ENCODE measurements around the gene SCN5A. TPM values are rescaled to one million over a fixed set of nuclear protein-coding genes. Genes with fewer than 3 reads are reported as not detected.
A peak's percentile ranks its signal among the peaks of the same experiment; 100 is the strongest.

The SCN5A gene
- total RNA-seq, 2 donors from 2014 or later, result 0.05 TPM; not detected in 1

DNA sequence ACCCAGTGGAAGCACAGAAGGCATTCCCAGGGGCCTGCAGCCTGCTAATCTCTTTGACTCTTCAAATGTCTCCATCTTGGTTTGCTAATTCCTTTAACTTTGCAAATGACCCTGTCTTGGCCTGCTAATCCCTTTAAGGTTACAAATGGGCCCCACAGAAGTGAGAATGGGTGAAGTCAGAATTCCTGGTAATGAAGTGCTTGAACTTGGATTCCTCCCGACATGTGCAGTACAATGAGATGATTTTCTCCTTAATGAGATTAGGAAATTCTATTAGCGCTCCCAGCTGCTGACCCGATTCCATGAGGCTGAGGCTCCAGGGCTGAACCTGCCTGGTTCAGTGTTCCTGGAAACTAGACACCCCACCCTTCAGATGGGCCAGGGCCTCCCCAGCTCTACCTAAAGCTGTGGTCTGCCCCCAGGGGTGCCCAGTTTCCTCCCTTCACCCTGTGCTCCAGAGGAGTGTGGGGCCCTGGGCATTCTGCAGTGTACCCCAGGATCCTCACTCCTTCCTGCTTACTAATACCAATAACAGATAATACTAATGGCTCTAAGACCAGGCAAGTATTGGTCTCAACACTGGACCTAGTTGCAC, 47.4 kb downstream of the SCN5A start:
- Mint-ChIP-seq H3K4me3 (no peak overlapping the region), H3K27ac (no peak overlapping the region), H3K27me3 (ENCODE audit: low read depth) (no peaks in the 10 kb centered on the region), H3K4me1 (ENCODE audit: low read depth) (no peaks in the 10 kb centered on the region), H3K9me3 (no peaks in the 10 kb centered on the region), H3K36me3 (ENCODE audit: insufficient read depth in 2 of 2) (no peaks in the 10 kb centered on the region)
- DNase-seq, result no peak
- ATAC-seq (replicated peaks in 1 of 2), result no peak

DNA sequence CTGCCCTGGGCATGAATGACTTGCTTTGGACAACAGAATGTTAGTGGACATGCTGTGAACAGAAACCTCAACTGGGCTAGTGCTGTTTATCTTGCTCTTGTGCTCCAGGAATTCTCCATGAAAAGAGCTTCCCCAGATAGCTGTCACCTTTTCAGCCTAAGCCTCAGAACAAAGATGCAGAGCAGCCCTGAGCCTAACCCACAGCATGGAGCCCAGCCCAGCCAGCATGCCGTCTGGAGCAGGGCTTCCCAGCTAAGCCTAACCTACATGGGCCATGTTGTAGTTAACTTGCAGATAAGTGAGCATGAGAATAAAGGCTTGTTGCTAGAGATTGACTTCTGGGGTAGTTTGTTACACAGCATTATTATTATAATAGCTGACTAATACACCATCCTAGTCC, 48.9 kb downstream of the SCN5A start:
- Mint-ChIP-seq H3K27ac (no peak overlapping the region), H3K4me1 (ENCODE audit: low read depth) (no peaks in the 10 kb centered on the region), H3K27me3 (ENCODE audit: low read depth) (no peaks in the 10 kb centered on the region), H3K4me3 (no peak overlapping the region), H3K36me3 (ENCODE audit: insufficient read depth in 2 of 2) (no peaks in the 10 kb centered on the region), H3K9me3 (no peaks in the 10 kb centered on the region)
- ATAC-seq (replicated peaks in 1 of 2) (no peak), DNase-seq (no peak)

DNA sequence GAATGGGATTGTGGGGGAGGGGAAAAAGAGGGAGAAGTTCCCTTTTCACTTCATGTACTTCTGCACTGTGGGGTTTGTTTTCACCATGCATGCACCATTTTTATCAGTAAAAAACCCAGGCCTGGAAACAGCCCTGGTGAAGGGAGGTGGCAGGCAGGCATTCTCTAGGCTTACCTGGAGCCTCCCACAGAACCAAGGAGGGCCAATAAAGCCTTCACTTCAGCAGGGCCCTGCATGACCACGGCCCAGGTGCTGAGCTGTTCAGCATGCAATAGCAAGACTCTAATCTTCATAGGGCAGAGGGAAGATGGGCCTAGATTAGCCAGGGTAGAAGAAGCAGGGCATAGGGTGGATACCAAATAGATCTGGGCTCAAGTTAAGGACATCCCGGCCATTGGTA, 49.6 kb downstream of the SCN5A start:
- H3K27me3 Mint-ChIP-seq (ENCODE audit: low read depth), result no peaks in the 10 kb centered on the region
- no peaks in the 10 kb centered on the region for H3K9me3 Mint-ChIP-seq
- DNase-seq (no peak), ATAC-seq (replicated peaks in 1 of 2) (no peak)
- H3K4me1 Mint-ChIP-seq (ENCODE audit: low read depth), result no peaks in the 10 kb centered on the region
- no peak overlapping the region for H3K4me3 Mint-ChIP-seq
- no peak overlapping the region for H3K27ac Mint-ChIP-seq
- H3K36me3 Mint-ChIP-seq (ENCODE audit: insufficient read depth in 2 of 2), result no peaks in the 10 kb centered on the region

GRCh38 chr3:38598791-38599190, 50.7 kb downstream of the SCN5A start:
- ATAC-seq (replicated peaks in 1 of 2) (no peak), DNase-seq (no peak)
- Mint-ChIP-seq H3K4me3 (no peak overlapping the region), H3K4me1 (ENCODE audit: low read depth) (no peaks in the 10 kb centered on the region), H3K27ac (no peak overlapping the region), H3K9me3 (no peaks in the 10 kb centered on the region), H3K27me3 (ENCODE audit: low read depth) (peaks cover 1% of the 10 kb centered on the region), H3K36me3 (ENCODE audit: insufficient read depth in 2 of 2) (no peaks in the 10 kb centered on the region)

- no peak for ATAC-seq (replicated peaks in 1 of 2)
- Mint-ChIP-seq H3K36me3 (ENCODE audit: insufficient read depth in 2 of 2) (no peaks in the 10 kb centered on the region), H3K4me1 (ENCODE audit: low read depth) (no peaks in the 10 kb centered on the region), H3K27ac (no peak overlapping the region), H3K4me3 (no peak overlapping the region), H3K27me3 (ENCODE audit: low read depth) (peaks cover 5% of the 10 kb centered on the region), H3K9me3 (no peaks in the 10 kb centered on the region)
- DNase-seq, result no peak
Measured at GRCh38 chr3:38597502-38598060, 51.9 kb downstream of the SCN5A start.

GRCh38 chr3:38595393-38595792, 54.1 kb downstream of the SCN5A start:
- DNase-seq (no peak), ATAC-seq (replicated peaks in 1 of 2) (no peak)
- Mint-ChIP-seq H3K4me3 (no peak overlapping the region), H3K27ac (no peak overlapping the region), H3K27me3 (ENCODE audit: low read depth) (peaks cover 5% of the 10 kb centered on the region), H3K36me3 (ENCODE audit: insufficient read depth in 2 of 2) (no peaks in the 10 kb centered on the region), H3K4me1 (ENCODE audit: low read depth) (no peaks in the 10 kb centered on the region), H3K9me3 (no peaks in the 10 kb centered on the region)

DNA sequence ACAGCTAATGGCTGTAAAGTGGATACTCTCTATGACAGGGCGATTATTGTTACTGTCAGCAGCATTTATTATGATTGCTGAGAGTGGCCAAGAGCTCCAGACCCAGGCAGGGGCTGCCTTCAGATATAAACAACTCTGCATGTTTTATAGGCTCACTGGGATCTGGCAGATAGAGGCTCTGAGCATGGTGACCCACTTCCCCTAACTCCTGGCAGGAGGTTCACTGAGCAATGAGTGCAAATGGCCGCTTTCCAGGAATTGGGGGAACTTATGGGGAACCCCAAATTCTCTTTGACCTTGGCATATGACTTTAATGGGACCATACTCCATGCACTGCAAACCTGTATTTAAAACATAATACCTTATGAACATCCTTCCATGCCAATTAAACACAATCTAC, 59.0 kb downstream of the SCN5A start:
- H3K27ac Mint-ChIP-seq, result peak overlapping the region; percentile 41
- H3K36me3 Mint-ChIP-seq (ENCODE audit: insufficient read depth in 2 of 2), result no peaks in the 10 kb centered on the region
- H3K4me1 Mint-ChIP-seq (ENCODE audit: low read depth), result no peaks in the 10 kb centered on the region
- no peak for DNase-seq
- peaks cover 5% of the 10 kb centered on the region for H3K27me3 Mint-ChIP-seq (ENCODE audit: low read depth)
- no peak for ATAC-seq (replicated peaks in 1 of 2)
- no peak overlapping the region for H3K4me3 Mint-ChIP-seq
- no peaks in the 10 kb centered on the region for H3K9me3 Mint-ChIP-seq

DNA sequence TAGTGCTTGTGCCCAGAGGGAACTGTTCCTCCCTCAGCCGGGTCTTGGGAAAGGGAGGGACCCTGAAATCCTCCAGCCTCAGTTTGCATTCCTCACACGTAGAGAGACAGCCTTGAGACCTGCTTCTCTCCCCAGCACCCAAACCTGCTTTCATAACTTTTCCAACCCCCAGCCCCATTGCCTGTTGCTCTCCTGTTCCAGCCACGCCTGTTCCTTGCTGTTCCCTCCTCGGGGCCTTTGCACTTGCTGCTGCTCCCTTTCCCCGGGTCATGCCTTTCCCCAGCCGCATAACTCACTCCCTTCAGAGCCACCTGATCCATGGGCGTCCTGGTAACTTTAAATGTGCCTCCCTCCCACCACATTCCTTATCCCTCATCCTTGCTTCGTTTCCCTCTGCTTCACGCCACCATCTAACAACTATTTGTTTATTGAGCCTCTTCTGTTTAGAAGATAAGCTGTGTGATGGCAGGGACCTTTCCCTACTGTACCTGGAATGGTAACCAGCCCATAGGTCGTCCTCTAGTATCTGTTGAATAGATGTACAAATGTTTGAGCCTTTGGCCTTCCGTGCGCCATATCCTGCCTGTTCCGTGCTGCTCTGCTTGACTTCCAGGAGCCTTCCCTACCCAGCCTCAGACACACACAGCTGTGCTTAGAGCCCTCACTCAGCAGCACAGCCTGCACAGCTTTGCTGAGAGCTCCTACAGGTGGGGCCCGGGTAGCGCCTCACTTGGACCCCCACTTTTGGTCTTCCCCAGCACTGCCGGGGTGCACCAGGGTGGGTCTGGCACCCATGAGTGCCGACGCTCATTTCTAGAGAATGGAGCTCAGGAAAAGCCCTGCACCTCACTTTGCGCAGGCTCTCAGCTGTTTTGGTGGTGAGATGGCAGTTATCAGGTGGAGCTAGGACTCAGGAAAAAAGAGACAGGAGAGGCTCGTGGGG, 60.2 kb downstream of the SCN5A start:
- Mint-ChIP-seq H3K27me3 (ENCODE audit: low read depth) (peaks cover 5% of the 10 kb centered on the region), H3K4me3 (no peak overlapping the region), H3K27ac (no peak overlapping the region), H3K36me3 (ENCODE audit: insufficient read depth in 2 of 2) (no peaks in the 10 kb centered on the region), H3K9me3 (no peaks in the 10 kb centered on the region), H3K4me1 (ENCODE audit: low read depth) (no peaks in the 10 kb centered on the region)
- ATAC-seq (replicated peaks in 1 of 2) (no peak), DNase-seq (no peak)

- no peak for DNase-seq
- Mint-ChIP-seq H3K4me1 (ENCODE audit: low read depth) (no peaks in the 10 kb centered on the region), H3K9me3 (no peaks in the 10 kb centered on the region), H3K27me3 (ENCODE audit: low read depth) (peaks cover under 1% of the 10 kb centered on the region), H3K4me3 (no peak overlapping the region), H3K36me3 (ENCODE audit: insufficient read depth in 2 of 2) (no peaks in the 10 kb centered on the region), H3K27ac (no peak overlapping the region)
- no peak for ATAC-seq (replicated peaks in 1 of 2)
Measured at GRCh38 chr3:38588371-38588971, 61.0 kb downstream of the SCN5A start.

- Mint-ChIP-seq H3K36me3 (ENCODE audit: insufficient read depth in 2 of 2) (no peaks in the 10 kb centered on the region), H3K4me1 (ENCODE audit: low read depth) (no peaks in the 10 kb centered on the region), H3K27me3 (ENCODE audit: low read depth) (no peaks in the 10 kb centered on the region), H3K27ac (no peak overlapping the region), H3K4me3 (no peak overlapping the region), H3K9me3 (no peaks in the 10 kb centered on the region)
- ATAC-seq (replicated peaks in 1 of 2), result no peak
- no peak for DNase-seq
Measured at GRCh38 chr3:38587548-38588131, 61.8 kb downstream of the SCN5A start.

DNA sequence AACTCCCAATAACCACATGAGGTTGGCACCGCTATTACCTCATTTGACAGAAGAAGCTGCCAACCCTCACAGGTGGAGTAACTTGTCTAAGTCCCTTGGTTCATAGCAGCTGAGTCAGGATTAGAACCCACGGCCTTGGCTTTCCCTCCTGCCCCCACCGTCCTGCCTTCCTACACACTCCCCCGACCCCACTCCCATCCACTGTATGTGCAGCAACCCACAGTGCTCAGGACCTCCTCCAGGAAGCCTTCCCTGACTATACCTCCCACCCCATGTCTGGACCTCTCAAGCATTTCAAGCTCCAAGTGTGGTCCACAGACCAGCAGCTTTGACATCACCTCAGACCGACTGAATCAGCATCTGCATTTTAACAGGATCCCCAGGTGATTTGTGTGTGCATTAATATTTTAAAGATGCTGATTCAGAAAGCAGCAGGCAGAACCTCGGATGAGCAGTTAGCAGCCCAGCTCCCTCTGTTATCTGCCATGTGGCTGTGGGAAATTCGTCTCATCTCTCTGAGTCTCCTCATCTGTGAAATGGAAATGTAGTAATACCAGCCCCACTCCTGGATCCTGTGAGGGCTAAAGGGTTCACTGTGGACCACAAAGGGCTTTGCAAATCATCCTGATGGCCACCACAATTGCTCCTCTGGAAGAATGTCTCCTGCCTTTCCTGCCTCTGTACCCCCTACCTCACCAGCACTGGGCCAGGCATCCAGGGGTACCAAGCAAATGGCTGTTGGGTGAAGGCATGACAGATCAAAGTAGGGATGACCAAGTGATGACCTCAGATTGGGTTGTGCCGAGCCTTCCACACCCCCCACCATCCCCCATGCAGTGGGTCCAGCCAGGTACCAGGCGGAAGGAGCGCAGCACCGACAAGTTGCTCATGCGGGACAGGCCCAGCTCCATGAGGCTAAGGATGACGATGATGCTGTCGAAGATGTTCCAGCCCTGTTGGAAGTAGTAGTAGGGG, 62.7 kb downstream of the SCN5A start:
- ATAC-seq (replicated peaks in 1 of 2) (no peak), DNase-seq (no peak)
- Mint-ChIP-seq H3K9me3 (no peaks in the 10 kb centered on the region), H3K4me1 (ENCODE audit: low read depth) (no peaks in the 10 kb centered on the region), H3K27me3 (ENCODE audit: low read depth) (no peaks in the 10 kb centered on the region), H3K36me3 (ENCODE audit: insufficient read depth in 2 of 2) (no peaks in the 10 kb centered on the region), H3K4me3 (no peak overlapping the region), H3K27ac (no peak overlapping the region)

GRCh38 chr3:38585791-38586420, 63.6 kb downstream of the SCN5A start:
- Mint-ChIP-seq H3K27ac (no peak overlapping the region), H3K4me1 (ENCODE audit: low read depth) (no peaks in the 10 kb centered on the region), H3K4me3 (no peak overlapping the region), H3K36me3 (ENCODE audit: insufficient read depth in 2 of 2) (no peaks in the 10 kb centered on the region), H3K9me3 (no peaks in the 10 kb centered on the region), H3K27me3 (ENCODE audit: low read depth) (no peaks in the 10 kb centered on the region)
- DNase-seq (no peak), ATAC-seq (replicated peaks in 1 of 2) (no peak)

Measured in activated T-cell treated with anti-CD3 and anti-CD28 coated beads, Interleukin-2, amount 50 U/mL, for 72 hours (primary cell).